GM13977 (cell line): ENCODE measurements around the gene CCDC30.

ENCODE experiments used
- DNase-seq: peaks from one replicate; pipeline ENCODE4 v3.0.0; 2012; ENCODE audit warnings: low spot score
- in situ Hi-C: fragments of 300-500 bp; cut with MboI; formaldehyde crosslinking; loops from one replicate; pipeline ENCODE4 v1.12.0; 2022; ENCODE audit warnings: low sequenced_read_pairs, low pct_unique_long_range_greater_than_20kb, mixed read lengths, inconsistent platforms; ENCODE audit not compliant: unreplicated experiment
- TF ChIP-seq, protein P1 (sequence below): IDR thresholded peaks from 2 replicates; pipeline ENCODE4 v1.5.1; 2012; ENCODE audit warnings: mild to moderate bottlenecking, control low read depth; ENCODE audit not compliant: insufficient read depth; ENCODE audit errors: extremely low read depth, missing control alignments

The CCDC30 gene

DNA sequence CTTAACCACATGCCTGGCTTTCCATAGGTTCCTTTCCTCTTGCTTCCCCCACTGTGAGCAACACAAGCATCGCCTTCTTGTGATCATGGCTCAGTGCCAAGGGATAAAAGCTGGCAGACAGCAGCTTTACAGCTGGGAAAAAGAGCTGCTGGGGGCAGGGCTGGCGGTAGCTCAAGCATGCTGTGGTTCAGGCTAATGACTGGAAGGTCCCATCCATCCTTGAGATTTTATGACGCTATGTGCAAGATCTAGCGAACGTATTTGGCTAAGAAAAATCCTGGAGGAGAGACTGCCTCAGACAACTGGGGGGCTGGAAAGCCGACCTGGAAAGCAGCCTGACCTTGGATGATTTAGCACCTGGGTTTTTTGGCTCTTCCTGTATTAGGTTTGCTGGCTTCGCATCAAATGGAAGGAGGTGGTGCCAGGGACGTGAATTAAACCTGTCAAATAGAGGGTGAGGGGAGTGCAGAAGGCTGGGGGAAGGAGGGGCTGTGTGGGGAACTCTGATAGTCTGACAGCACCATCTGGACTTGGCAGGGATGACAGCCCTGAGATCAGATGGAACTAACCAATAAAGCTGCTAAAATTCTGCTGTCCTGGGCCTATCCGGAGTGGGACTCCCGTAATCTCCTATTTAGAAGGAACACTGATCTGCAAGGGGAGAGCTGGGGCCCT is 42.0 kb upstream of the CCDC30 start:
- no peak for DNase-seq
- TF ChIP-seq, protein P1, sequence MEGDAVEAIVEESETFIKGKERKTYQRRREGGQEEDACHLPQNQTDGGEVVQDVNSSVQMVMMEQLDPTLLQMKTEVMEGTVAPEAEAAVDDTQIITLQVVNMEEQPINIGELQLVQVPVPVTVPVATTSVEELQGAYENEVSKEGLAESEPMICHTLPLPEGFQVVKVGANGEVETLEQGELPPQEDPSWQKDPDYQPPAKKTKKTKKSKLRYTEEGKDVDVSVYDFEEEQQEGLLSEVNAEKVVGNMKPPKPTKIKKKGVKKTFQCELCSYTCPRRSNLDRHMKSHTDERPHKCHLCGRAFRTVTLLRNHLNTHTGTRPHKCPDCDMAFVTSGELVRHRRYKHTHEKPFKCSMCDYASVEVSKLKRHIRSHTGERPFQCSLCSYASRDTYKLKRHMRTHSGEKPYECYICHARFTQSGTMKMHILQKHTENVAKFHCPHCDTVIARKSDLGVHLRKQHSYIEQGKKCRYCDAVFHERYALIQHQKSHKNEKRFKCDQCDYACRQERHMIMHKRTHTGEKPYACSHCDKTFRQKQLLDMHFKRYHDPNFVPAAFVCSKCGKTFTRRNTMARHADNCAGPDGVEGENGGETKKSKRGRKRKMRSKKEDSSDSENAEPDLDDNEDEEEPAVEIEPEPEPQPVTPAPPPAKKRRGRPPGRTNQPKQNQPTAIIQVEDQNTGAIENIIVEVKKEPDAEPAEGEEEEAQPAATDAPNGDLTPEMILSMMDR = no peak
- in situ Hi-C loops = no loop called here

DNA sequence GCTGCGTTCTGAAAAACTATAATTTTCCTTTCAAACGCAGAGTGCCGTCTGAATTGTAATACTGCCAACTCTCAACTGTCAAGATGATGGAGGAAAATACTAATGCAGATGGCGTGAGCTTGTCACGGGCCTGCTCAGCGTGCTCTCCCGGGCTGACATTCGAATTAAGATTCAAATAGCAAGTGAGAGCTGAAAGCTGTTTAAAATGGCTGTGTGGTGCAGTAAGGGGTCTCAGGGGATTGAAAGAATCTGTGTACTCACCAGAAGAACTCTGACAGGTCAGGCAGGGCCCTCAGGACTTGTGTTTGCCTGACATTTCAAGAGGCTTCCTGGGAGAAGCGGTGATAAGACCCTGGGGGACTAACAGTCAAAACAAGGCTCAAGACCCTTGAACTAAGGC is 40.3 kb upstream of the CCDC30 start:
- DNase-seq = no peak
- TF ChIP-seq, protein P1 = no peak

GRCh38 chr1:42423681-42424080 is 39.4 kb upstream of the CCDC30 start:
- no peak for DNase-seq
- in situ Hi-C loops = no loop called here
- TF ChIP-seq, protein P1 = no peak

More for the DNA sequence above, 40.3 kb upstream of the CCDC30 start:
- in situ Hi-C loops = no loop called here

DNA sequence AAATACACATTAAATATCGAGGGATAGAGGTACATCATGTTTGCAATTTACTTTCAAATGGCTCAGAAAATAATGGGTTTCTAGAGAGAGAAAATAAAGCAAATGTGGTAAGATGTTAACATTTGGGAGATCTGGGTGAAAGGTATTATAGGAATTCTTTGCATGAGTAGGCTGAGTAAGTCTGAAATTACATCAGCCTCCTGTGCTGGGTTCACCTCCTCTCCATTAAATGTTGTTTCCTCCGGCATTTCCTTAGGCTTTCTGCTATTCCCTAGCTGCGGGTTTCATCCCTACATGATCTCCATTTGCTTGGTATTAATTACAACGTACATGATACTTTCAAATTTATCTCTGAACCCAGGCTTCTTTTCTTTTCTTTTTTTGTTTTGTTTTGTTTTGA is 38.9 kb upstream of the CCDC30 start:
- in situ Hi-C loops = no loop called here
- DNase-seq = no peak
- TF ChIP-seq, protein P1 = no peak

DNA sequence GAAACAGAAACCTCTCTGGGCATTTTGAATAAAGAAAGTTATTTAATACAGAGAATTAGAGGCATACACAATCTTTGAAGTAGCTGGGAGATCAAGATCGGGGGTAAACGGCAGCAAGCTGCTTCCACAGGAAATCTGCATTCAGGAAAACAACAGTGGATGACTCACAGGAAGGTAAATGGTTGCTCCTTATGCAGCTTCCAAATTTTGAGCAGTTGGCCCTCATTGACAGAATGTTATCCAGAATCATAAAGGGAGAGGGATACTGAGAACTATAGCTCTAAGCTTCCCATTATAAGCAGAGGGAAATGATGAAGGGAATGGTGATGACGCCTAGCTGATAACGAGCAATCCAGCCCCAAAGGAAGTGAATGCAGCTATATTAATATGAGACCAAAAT is 35.8 kb upstream of the CCDC30 start:
- TF ChIP-seq, protein P1 = no peak
- DNase-seq = no peak
- in situ Hi-C loops = no loop called here

DNA sequence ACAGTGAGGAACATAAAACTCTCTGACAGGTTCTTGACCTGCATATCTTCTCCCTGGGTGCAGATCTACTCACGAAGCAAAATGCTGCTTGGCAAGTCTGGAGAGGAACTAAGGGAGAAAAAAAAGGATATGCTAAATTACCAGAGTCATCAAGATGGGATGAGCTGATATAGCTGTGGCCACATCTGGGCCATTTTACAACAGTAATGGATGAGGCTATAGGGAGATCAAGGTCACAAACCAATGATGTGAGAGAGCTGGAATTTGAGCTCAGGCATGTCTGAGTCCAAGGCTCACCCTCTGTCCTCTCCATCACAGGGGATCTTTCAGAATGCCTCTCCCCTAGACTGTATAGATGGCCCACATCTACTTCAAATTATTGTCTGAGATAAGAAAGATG is 33.5 kb upstream of the CCDC30 start:
- DNase-seq = no peak
- in situ Hi-C loops = no loop called here
- TF ChIP-seq, protein P1 = no peak
